HepG2 (cell line): ENCODE results near the gene OAS1. TPM values are rescaled to one million over a fixed set of nuclear protein-coding genes. Genes with fewer than 3 reads are reported as not detected.

ENCODE experiments used
- ATAC-seq: fragments of 200-7000 bp; cut with Tn5 transposase; 3 replicates; pipeline ENCODE4 v1.9.1; 2020; ENCODE audit warnings: mild to moderate bottlenecking, moderate library complexity
- BruUV-seq: library from RNA; stranded (reverse); fragments of 400-500 nt; replicated peaks from 2 replicates; lab custom pipeline; 2021; lab: Mats Ljungman, UMichigan
- CTCF ChIA-PET: fragments of 300-600 bp; formaldehyde crosslinking; extraction: SDS; loops from one replicate; lab custom pipeline; 2021; ENCODE audit warnings: low total read pairs, inconsistent platforms, low intra/inter-chr PET ratio; lab: Yijun Ruan, JAX
- POLR2A ChIA-PET: fragments of 350-600 bp; sonication (Branson Sonifier 250); formaldehyde crosslinking; loops from one replicate; lab custom pipeline; 2020; ENCODE audit warnings: antibody characterized with exemption, inconsistent platforms; lab: Yijun Ruan, JAX
- DNase-seq: peaks from one replicate; pipeline ENCODE4 v3.0.0-alpha.2; 2015; ENCODE audit warnings: low spot score
- FAIRE-seq: peaks from 3 replicates; lab custom pipeline; 2011; peaks lifted over from hg19 to GRCh38; lab: Jason Lieb, UNC
- H2AFZ ChIP-seq: one replicate; pipeline ENCODE4 v1.6.1; 2011; ENCODE audit warnings: low read length, inconsistent platforms
- H3K27ac ChIP-seq: fragments of 300-600 bp; 3 replicates; pipeline ENCODE4 v1.8.0; 2011; ENCODE audit warnings: mixed run types, mild to moderate bottlenecking, mixed read lengths, low read length, inconsistent platforms; ENCODE audit not compliant: insufficient read depth; ENCODE audit errors: extremely low read length
- H3K27me3 ChIP-seq, 2 experiments: fragments of 200-600 bp in 1 of 2; 2 replicates in 1 of 2; 3 replicates in 1 of 2; pipeline versions ENCODE4 v1.6.0 to v1.8.0; 2011; ENCODE audit warnings: low read length in 2 of 2, mild to moderate bottlenecking in 2 of 2, moderate library complexity in 2 of 2, inconsistent platforms in 1 of 2; ENCODE audit not compliant: insufficient read depth in 2 of 2, control insufficient read depth in 1 of 2
- H3K36me3 ChIP-seq, 2 experiments: fragments of 200-600 bp in 1 of 2; replicated peaks in 1 of 2; 2 replicates in 1 of 2; 3 replicates in 1 of 2; pipeline versions ENCODE4 v1.5.1 to v1.8.0; 2011; ENCODE audit warnings: low read length in 2 of 2, inconsistent platforms in 1 of 2; ENCODE audit not compliant: insufficient read depth in 2 of 2, control insufficient read depth in 1 of 2
- H3K4me1 ChIP-seq: 2 replicates; pipeline ENCODE4 v1.5.1; 2012; ENCODE audit warnings: low read length, inconsistent platforms; ENCODE audit not compliant: insufficient read depth
- H3K4me2 ChIP-seq: 2 replicates; pipeline ENCODE4 v1.6.0; 2011; ENCODE audit warnings: low read depth, low read length, inconsistent platforms
- H3K4me3 ChIP-seq, 3 experiments: fragments of 200-600 bp in 1 of 3; sonication (generic), shearing (Covaris generic) in 1 of 3; replicated peaks in 1 of 3; 2 replicates each; pipeline ENCODE4 v1.5.1; 2011 to 2016; ENCODE audit warnings: low read length in 3 of 3, inconsistent platforms in 2 of 3, low read depth in 2 of 3, mild to moderate bottlenecking in 2 of 3, control low read depth in 1 of 3, mixed read lengths in 1 of 3; ENCODE audit not compliant: insufficient read depth in 1 of 3
- H3K79me2 ChIP-seq: one replicate; pipeline ENCODE4 v1.6.1; 2011; ENCODE audit warnings: low read length, inconsistent platforms; ENCODE audit not compliant: insufficient read depth
- H3K9ac ChIP-seq: 2 replicates; pipeline ENCODE4 v1.6.0; 2011; ENCODE audit warnings: mild to moderate bottlenecking, low read depth, low read length, inconsistent platforms; ENCODE audit not compliant: insufficient read depth
- H3K9me3 ChIP-seq: 2 replicates; pipeline ENCODE4 v1.5.1; 2012; ENCODE audit warnings: mild to moderate bottlenecking, low read length
- H4K20me1 ChIP-seq: 2 replicates; pipeline ENCODE4 v1.6.0; 2011; ENCODE audit warnings: inconsistent platforms, mild to moderate bottlenecking, low read length, moderate library complexity; ENCODE audit not compliant: insufficient read depth
- CBX1 ChIP-seq: IDR thresholded peaks from one replicate; pipeline ENCODE4 v1.6.1; 2016; ENCODE audit warnings: antibody characterized with exemption, low read depth
- CCDC6 ChIP-seq: sonication (generic); formaldehyde crosslinking; IDR thresholded peaks from 2 replicates; pipeline ENCODE4 v1.8.1; 2022; ENCODE audit warnings: mild to moderate bottlenecking, missing genetic modification reagents, moderate library complexity
- CEBPZ ChIP-seq: IDR thresholded peaks from 2 replicates; pipeline ENCODE4 v1.6.1; 2012; ENCODE audit warnings: low read length, improper control_type of control experiment
- ESRRA ChIP-seq: sonication (generic); formaldehyde crosslinking; IDR thresholded peaks from 2 replicates; pipeline ENCODE4 v1.5.1; 2020; ENCODE audit warnings: mild to moderate bottlenecking, low read depth, missing genetic modification reagents
- NR2F2 ChIP-seq: IDR thresholded peaks from 2 replicates; pipeline ENCODE4 v1.6.1; 2012; ENCODE audit warnings: low read depth, inconsistent platforms, borderline replicate concordance
- ZBTB25 ChIP-seq: IDR thresholded peaks from 2 replicates; pipeline ENCODE4 v1.6.1; 2018; ENCODE audit warnings: missing genetic modification reagents
- ZBTB44 ChIP-seq: sonication (generic); formaldehyde crosslinking; IDR thresholded peaks from 2 replicates; pipeline ENCODE4 v1.4.0; 2020; ENCODE audit warnings: missing genetic modification reagents
- ZGPAT ChIP-seq: IDR thresholded peaks from 2 replicates; pipeline ENCODE4 v1.6.1; 2016; ENCODE audit warnings: mild to moderate bottlenecking
- ZNF121 ChIP-seq: sonication (generic); formaldehyde crosslinking; IDR thresholded peaks from 2 replicates; pipeline ENCODE4 v1.5.0; 2020; ENCODE audit warnings: mild to moderate bottlenecking, missing genetic modification reagents
- ZNF672 ChIP-seq: sonication (generic); formaldehyde crosslinking; IDR thresholded peaks from 2 replicates; pipeline ENCODE4 v1.8.1; 2022; ENCODE audit warnings: missing genetic modification reagents
- ZNF713 ChIP-seq: sonication (generic); formaldehyde crosslinking; IDR thresholded peaks from 2 replicates; pipeline ENCODE4 v1.4.0; 2020; ENCODE audit warnings: mild to moderate bottlenecking, missing genetic modification reagents
- ZNF839 ChIP-seq: sonication (generic); formaldehyde crosslinking; IDR thresholded peaks from 2 replicates; pipeline ENCODE4 v1.4.0; 2020; ENCODE audit warnings: missing genetic modification reagents, mild to moderate bottlenecking, borderline replicate concordance
- WGBS: methylation state at CpG from one replicate; pipeline ENCODE4 v1.1.6; 2017; ENCODE audit warnings: low lambda C conversion rate; 5-methylcytosine and 5-hydroxymethylcytosine counted together
- in situ Hi-C: cut with HindIII; loops from 2 replicates; pipeline ENCODE4 v1.10.0; 2017; ENCODE audit warnings: low pct_unique_long_range_greater_than_20kb; ENCODE audit not compliant: extremely low pct_ligation_motif_present
- intact Hi-C: fragments of 100-400 bp; cut with micrococcal nuclease; formaldehyde crosslinking; loops from one replicate; pipeline ENCODE4 v1.10.0; 2022; ENCODE audit not compliant: unreplicated experiment
- polyA plus RNA-seq, 8 experiments: library from polyadenylated mRNA; depleted of rRNA in 3 of 8; stranded (reverse) in 7 of 8; unstranded in 1 of 8; fragments of >200 nt; fragmentation: Illumina TruSeq in 4 of 8; extraction: Trizol in 4 of 8; gene quantifications; 2 replicates each; pipeline versions ENCODE4 v1.2.1 to v1.2.3, GENCODE V29; 2011 to 2016; ENCODE audit warnings: low read depth in 4 of 8, missing spikeins in 1 of 8, mixed read lengths in 1 of 8; ENCODE audit not compliant: insufficient read depth in 1 of 8
- total RNA-seq, 5 experiments: library from RNA; depleted of rRNA; stranded (reverse); fragments of >200 nt; fragmentation: Illumina TruSeq; extraction: Trizol; gene quantifications; 2 replicates each; pipeline ENCODE4 v1.2.3, GENCODE V29; 2016; ENCODE audit warnings: low read depth in 1 of 5

The OAS1 gene
- total and polyA plus RNA-seq, 2 of the 13 experiments (the other 11 are each of a cell fraction or from before 2014, with no cell fraction given): 6.5 to 10.6 TPM

GRCh38 chr12:112942572-112942971 lies 35.8 kb downstream of the OAS1 start:
- no peaks in the 10 kb centered on the region; a peak in 1 of 5 replicates for H3K27me3 ChIP-seq
- CTCF ChIA-PET: no interaction called here
- H3K36me3 ChIP-seq: peaks cover 2 to 11% of the 10 kb centered on the region in 2 experiments; a peak in 4 of 5 replicates
- in situ Hi-C loops (no loop called here), intact Hi-C loops (no loop called here)
- no peaks in the 10 kb centered on the region for H4K20me1 ChIP-seq
- H3K27ac ChIP-seq: no peak overlapping the region
- H3K9me3 ChIP-seq: no peaks in the 10 kb centered on the region
- no peak overlapping the region for H3K4me2 ChIP-seq
- no peaks in the 10 kb centered on the region for H3K79me2 ChIP-seq
- WGBS: 100% methylated on average over 1 of the region's 1 CpG
- H3K4me3 ChIP-seq: no peak overlapping the region
- no peak for DNase-seq
- no peak overlapping the region for H3K9ac ChIP-seq
- POLR2A ChIA-PET: no interaction called here
- no peak overlapping the region for H2AFZ ChIP-seq
- FAIRE-seq: no peak
- no peak for ATAC-seq
- BruUV-seq: no TSS peak
- H3K4me1 ChIP-seq: peaks cover 21% of the 10 kb centered on the region
- TF ChIP-seq ZBTB25 (CRISPR knock-in tag) (no peak), ZNF121 (CRISPR knock-in tag) (no peak), CEBPZ (no peak), ZGPAT (CRISPR knock-in tag) (no peak), CBX1 (no peak), NR2F2 (no peak), ZNF672 (CRISPR knock-in tag) (no peak), ZNF839 (CRISPR knock-in tag) (no peak), ZBTB44 (CRISPR knock-in tag) (no peak), ESRRA (CRISPR knock-in tag) (no peak), CCDC6 (CRISPR knock-in tag) (no peak), ZNF713 (CRISPR knock-in tag) (no peak)
